GM18502 (cell line): ENCODE data around the gene SLC9B1.
A peak's percentile ranks its signal among the peaks of the same experiment; 100 is the strongest.
"Not testable (repeated sequence)": the region's sequence is repeated elsewhere in the genome, so short reads cannot be mapped to it uniquely, and the experiment has no call there.

Experiments
- ATAC-seq: cut with Tn5 transposase; IDR thresholded peaks from one replicate; pipeline ENCODE4 v1.9.1; 2021; ENCODE audit warnings: mild to moderate bottlenecking; ENCODE audit not compliant: unreplicated experiment, poor library complexity

Gene SLC9B1

DNA sequence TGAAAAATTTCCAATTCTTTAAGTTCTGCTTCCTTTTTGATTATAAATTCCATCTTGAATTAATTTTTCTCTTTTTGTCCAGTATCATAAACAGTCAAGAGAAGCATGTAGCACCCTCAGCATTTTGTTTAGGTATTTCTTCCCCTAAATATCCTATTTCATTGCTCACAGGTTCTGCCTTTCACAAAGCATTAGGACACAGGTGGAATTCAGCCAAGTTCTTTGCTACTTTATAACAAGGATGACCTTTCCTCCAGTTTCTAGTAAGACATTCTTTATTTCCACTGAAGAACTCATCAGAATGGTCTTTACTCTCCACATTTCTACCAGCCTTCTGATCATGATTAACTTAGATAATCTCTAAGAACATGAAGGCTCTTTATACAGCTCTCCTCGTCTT is 7.4 kb downstream of the SLC9B1 start:
- ATAC-seq = no peak

DNA sequence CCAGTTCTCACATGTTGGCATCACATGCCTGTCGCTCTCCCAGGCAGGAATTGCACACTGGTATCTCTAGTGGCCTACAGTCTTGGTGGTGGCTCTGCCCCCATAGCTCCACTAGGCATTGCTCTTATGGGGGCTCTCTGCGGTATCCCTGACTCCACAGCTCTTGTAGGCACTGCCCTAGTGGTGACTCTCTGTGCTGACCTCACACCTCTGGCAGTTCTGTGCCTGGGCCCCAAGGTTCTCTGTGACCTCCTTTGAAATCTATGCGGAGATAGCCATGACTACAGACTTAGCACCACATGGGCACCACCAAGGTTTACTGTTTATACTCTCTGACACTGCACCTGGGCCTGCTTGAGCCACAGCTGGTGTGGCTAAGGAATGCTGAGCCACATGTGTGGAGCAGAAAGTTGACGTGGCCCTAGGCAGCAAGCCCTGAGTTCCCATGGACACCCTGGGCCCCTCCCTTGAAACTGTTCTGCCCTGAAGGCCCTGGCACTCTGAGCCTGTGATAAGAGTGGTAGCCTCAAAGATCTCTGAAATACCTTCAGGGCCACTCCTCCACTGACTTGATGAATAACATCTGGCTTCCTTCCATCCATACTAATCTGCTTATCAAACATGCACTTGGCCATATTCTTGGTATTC is 8.0 kb downstream of the SLC9B1 start:
- ATAC-seq = no peak

- no peak for ATAC-seq
Measured at GRCh38 chr4:103010804-103011203, 8.7 kb downstream of the SLC9B1 start.

DNA sequence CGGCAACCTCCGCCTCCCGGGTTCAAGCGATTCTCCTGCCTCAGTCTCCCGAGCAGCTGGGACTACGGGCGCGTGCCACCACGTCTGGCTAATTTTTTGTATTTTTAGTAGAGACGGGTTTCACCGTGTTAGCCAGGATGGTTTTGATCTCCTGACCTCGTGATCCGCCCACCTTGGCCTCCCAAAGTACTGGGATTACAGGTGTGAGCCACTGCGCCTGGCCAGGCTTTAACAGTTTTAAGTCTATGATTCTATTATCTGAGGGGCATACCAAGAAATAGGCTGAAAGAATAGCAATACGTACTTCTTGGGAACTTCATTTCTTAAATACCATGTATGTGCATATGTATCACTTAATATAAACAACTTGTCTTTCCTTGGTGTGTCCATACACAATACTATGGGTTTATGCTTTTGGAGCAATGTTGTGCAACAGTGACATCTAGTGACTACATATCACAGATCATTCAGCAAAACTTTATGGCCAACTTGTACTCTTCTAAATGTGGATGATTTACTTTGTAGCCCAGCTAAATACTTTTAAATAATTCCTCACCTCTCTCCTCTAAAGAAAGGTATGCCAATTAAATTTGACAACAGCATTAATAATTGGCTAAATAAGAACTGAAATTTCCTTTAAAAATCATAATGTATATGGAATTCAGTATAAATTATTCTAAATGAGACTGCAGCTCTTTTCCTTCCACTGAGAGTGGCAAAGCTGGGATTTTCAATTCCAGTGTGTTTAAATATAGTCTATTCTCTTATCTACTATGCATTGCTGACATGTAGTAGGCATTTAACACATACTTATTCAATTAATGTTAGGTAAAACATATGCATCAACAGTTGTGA is 10.4 kb downstream of the SLC9B1 start:
- peak; percentile 92 for ATAC-seq

- no peak for ATAC-seq
Measured at GRCh38 chr4:103002551-103002950, 17.0 kb downstream of the SLC9B1 start.

DNA sequence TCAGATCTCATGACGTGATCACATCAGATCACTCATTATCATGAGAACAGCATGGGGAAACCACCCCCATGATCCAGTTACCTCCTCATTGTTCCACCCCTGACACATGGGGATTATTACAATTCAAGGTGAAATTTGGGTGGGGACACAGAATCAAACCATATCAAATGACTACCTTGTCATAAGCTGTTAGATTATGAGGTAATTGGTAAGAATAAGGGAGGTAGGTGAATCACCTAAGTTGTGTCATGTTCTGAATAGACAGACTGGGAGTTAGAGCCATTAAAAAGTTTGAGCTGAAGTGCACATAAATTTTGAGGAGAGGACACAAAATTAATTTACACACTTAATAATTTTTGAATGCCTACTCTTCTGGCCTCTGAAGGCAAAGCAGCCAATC is 24.7 kb downstream of the SLC9B1 start:
- ATAC-seq = no peak

- ATAC-seq = not testable (repeated sequence)
Measured at GRCh38 chr4:102993985-102994384, 25.5 kb downstream of the SLC9B1 start.

DNA sequence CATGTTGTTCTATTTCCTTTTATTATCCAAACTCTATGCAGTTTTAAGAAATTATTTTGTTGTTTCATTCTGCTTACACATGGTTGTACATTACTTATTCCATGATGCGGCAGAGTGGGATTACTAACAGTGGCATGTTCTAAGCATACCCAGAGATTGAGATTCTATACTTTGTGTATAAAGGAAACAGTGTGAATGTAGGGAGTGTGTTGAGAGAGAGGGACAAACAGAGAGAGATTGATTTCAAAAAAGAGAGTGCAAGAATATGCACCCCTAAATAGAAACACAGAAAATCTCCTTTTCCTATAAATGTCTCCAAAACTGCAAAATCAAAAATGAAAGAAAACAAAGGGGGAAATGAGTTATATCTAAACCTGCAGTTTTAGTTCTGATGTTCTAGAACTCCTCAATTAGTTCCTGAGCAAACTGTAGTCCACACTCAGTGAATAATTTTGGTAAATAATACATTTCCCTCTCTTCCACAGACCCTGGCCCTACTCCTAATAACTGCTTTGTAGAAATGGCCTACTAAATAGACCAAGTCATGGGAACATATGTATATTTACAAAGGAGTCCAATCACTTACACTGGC is 31.0 kb downstream of the SLC9B1 start:
- no peak for ATAC-seq

GRCh38 chr4:102981005-102981404 is 38.5 kb downstream of the SLC9B1 start:
- ATAC-seq = no peak

GRCh38 chr4:102961813-102962212 is 57.7 kb downstream of the SLC9B1 start:
- ATAC-seq = not testable (repeated sequence)

DNA sequence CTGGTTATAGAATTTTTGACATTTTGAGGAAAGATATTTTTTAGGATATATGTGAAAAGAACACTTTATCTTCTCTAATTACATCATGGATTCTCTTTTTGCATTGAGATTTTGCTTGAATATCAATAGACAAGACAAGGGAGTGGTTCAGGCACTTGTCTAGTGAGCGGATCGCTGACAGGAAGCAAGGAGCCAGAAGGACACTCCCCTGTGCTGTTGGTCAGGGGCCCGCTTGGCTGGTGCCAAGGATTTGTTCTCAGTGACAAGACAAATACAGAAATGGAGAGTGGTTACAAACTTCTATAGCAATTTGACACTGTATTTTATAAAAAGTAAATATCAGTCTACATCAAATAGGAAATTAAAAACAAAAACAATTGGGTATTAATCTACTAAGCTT is 60.0 kb downstream of the SLC9B1 start:
- no peak for ATAC-seq

DNA sequence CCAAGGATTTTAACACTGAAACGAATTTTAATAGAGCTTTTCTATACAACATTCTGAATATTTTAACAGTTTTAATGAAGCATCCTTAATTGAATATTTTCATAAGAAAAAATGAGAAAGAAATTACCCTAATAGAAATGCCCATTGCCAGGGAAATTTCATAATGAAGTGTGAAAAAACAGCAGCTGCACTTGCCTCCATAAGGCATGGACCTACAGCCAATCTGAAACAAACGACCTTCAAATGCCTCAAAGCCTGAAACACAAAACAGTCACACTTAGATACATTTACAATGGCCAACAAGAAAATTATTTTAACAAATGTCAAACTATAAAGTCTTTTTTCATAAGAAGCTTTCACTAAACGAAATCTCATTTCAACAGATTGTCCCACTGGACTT is 74.4 kb downstream of the SLC9B1 start:
- no peak for ATAC-seq

- not testable (repeated sequence) for ATAC-seq
Measured at GRCh38 chr4:102938063-102938462, 81.4 kb downstream of the SLC9B1 start.

- no peak for ATAC-seq
Measured at GRCh38 chr4:102935716-102936115, 83.8 kb downstream of the SLC9B1 start.

DNA sequence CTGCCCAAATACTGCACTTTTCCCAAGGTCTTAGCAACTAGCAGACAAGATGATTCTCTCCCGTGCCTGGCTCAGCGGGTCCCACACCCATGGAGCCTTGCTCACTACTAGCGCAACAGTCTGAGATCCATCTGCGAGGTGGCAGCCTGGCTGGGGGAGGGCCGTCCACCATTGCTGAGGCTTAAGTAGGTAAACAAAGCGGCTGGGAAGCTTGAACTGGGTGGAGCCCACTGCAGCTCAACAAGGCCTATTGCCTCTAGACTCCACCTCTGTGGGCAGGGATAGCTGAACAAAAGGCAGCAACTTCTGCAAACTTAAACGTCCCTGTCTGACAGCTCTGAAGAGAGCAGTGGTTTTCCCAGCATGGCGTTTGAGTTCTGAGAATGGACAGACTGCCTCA is 99.8 kb downstream of the SLC9B1 start:
- ATAC-seq = not testable (repeated sequence)

DNA sequence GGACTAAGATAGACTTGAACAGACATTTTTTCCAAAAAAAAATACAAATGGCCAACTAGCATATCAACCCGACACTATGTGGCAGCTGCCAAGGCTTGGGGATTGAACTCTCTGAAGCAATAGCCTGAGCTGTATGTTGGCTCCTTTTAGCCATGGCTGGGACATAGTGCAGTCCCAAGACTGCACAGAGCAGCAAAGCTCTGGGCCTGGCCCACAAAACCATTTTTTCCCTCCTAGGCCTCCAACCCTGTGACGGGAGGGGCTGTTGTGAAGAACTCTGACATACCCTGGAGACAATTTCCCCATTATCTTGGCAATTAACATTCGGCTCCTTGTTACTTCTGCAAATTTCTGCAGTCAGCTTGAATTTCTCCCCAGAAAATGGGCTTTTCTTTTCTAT is 100.6 kb downstream of the SLC9B1 start:
- no peak for ATAC-seq

- ATAC-seq = no peak
Measured at GRCh38 chr4:102901804-102902203, 117.7 kb downstream of the SLC9B1 start.

DNA sequence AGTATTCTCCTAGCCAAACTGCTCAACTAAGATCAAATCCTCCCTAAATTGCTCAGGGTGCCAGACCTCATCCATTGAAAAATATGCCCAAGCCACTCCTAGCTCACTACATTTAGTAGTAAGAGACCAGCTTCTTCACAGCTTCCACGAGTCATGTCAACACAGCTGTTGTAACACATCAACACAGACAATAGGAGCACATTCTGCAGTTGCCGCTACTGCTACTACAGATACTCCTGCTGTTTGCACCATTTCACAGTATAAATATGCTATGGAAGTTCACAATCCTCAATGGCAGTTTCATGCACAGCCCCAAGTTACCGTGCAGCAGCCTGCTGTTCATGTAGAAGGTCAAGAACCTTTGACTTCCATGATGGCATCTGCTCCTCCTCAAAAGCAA is 121.9 kb downstream of the SLC9B1 start:
- not testable (repeated sequence) for ATAC-seq

DNA sequence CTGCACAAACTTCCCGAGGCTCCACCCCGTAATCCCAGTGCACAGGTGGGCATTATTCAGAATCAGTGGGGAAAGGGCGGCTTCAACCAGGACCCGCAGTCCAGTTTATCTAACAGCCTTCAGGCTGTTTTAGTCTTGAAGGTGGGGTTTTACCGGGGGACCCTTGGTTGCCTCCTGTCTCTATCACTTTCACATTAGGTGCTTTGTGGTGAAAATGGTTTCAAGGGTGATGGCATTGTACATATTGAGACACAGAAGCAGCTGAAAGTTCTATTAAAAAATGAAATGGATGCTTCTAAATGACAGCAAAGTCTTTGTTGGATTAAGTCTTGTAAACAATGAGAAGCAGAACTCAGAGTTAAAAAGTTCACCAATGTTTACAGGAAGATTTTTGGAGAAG is 123.0 kb downstream of the SLC9B1 start:
- not testable (repeated sequence) for ATAC-seq

DNA sequence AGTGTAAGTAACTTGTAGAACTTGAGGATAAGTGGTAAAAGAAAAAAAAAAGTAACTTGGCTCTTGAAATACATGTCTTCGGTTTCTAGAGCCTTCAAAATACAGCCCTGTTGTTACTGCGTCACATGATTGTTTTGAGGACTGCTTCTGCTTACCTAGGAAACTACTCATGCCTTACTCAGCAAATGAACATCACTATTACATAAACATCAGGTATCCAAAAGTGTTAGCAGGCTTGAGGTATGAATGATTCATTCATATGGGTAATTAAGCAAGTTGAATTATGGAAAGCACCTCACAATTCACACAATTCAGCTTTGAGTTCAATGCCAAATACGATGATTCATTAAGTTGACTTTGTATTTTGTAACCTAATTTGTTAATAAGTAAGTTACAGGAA is 129.6 kb downstream of the SLC9B1 start:
- not testable (repeated sequence) for ATAC-seq

GRCh38 chr4:102888570-102888969 is 130.9 kb downstream of the SLC9B1 start:
- not testable (repeated sequence) for ATAC-seq
